Hepatocyte (in vitro differentiated cells): ENCODE measurements around the gene CYTH4. TPM values are rescaled to one million over a fixed set of nuclear protein-coding genes. Genes with fewer than 3 reads are reported as not detected.

ENCODE experiments used
- DNase-seq: peaks from one replicate; pipeline ENCODE4 v3.0.0-alpha.2; 2016; ENCODE audit warnings: low spot score
- H2AFZ ChIP-seq: fragments of 200-600 bp; sonication (generic); 2 replicates; pipeline ENCODE4 v1.6.0; 2016; ENCODE audit warnings: antibody characterized with exemption, mild to moderate bottlenecking
- H3K27ac ChIP-seq: fragments of 200-600 bp; sonication (generic); 2 replicates; pipeline ENCODE4 v1.5.1; 2016; ENCODE audit warnings: mild to moderate bottlenecking
- H3K27me3 ChIP-seq: fragments of 200-600 bp; sonication (generic); 2 replicates; pipeline ENCODE4 v1.6.1; 2016
- H3K36me3 ChIP-seq: fragments of 200-600 bp; sonication (generic); replicated peaks from 2 replicates; pipeline ENCODE4 v1.5.1; 2016; ENCODE audit warnings: low read depth; ENCODE audit not compliant: insufficient read depth
- H3K4me1 ChIP-seq: fragments of 200-600 bp; sonication (generic); 2 replicates; pipeline ENCODE4 v1.5.1; 2016; ENCODE audit warnings: mild to moderate bottlenecking, moderate library complexity; ENCODE audit not compliant: insufficient read depth
- H3K4me2 ChIP-seq: fragments of 200-600 bp; sonication (generic); 2 replicates; pipeline ENCODE4 v1.6.0; 2016
- H3K4me3 ChIP-seq: fragments of 200-600 bp; sonication (generic); 2 replicates; pipeline ENCODE4 v1.5.1; 2016; ENCODE audit warnings: mild to moderate bottlenecking
- H3K79me2 ChIP-seq: fragments of 200-600 bp; sonication (generic); 2 replicates; pipeline ENCODE4 v1.6.0; 2017; ENCODE audit warnings: mild to moderate bottlenecking
- H3K9me2 ChIP-seq: fragments of 200-600 bp; sonication (generic); replicated peaks from 2 replicates; pipeline ENCODE4 v1.6.0; 2017; ENCODE audit warnings: mild to moderate bottlenecking; ENCODE audit not compliant: insufficient read depth
- H3K9me3 ChIP-seq: fragments of 200-600 bp; sonication (generic); 2 replicates; pipeline ENCODE4 v1.5.1; 2016; ENCODE audit warnings: low read depth, mild to moderate bottlenecking
- H4K20me1 ChIP-seq: fragments of 200-600 bp; sonication (generic); 2 replicates; pipeline ENCODE4 v1.6.0; 2016; ENCODE audit warnings: mild to moderate bottlenecking; ENCODE audit not compliant: insufficient read depth, poor library complexity, severe bottlenecking
- CTCF ChIP-seq: fragments of 200-600 bp; sonication (generic); IDR thresholded peaks from 2 replicates; pipeline ENCODE4 v1.5.1; 2016; ENCODE audit warnings: antibody characterized with exemption, mild to moderate bottlenecking; ENCODE audit not compliant: poor library complexity
- EZH2 ChIP-seq: fragments of 200-600 bp; sonication (generic); IDR thresholded peaks from 2 replicates; pipeline ENCODE4 v1.6.1; 2016; ENCODE audit warnings: antibody characterized with exemption, mild to moderate bottlenecking, borderline replicate concordance
- EZH2phosphoT487 ChIP-seq: fragments of 200-600 bp; sonication (generic); IDR thresholded peaks from one replicate; pipeline ENCODE4 v1.6.1; 2018; ENCODE audit warnings: antibody characterized with exemption, mild to moderate bottlenecking, low read depth, moderate library complexity; ENCODE audit not compliant: unreplicated experiment, severe bottlenecking
- WGBS: methylation state at CpG from one replicate; pipeline ENCODE4 v1.1.6; 2016; ENCODE audit warnings: low lambda C conversion rate; ENCODE audit errors: missing lambda C conversion rate; 5-methylcytosine and 5-hydroxymethylcytosine counted together
- polyA plus RNA-seq: library from polyadenylated mRNA; unstranded; fragments of >200 nt; fragmentation: Nextera tagmentation; extraction: Ambion mirVana; gene quantifications from 2 replicates; pipeline ENCODE4 v1.2.1, GENCODE V29; 2016
- total RNA-seq: library from RNA; depleted of rRNA; stranded (reverse); fragments of >200 nt; gene quantifications from 2 replicates; pipeline ENCODE4 v1.2.3, GENCODE V29; 2014

CYTH4 gene
- total and polyA plus RNA-seq, 2 experiments from 2014 or later: 0.57 to 0.94 TPM

- H3K27me3 ChIP-seq: peaks cover 5% of the 10 kb centered on the region
- H3K27ac ChIP-seq: no peak overlapping the region
Measured at GRCh38 chr22:37279331-37280181, 2.8 kb upstream of the CYTH4 start.

GRCh38 chr22:37280718-37281117, 1.6 kb upstream of the CYTH4 start:
- Histone ChIP-seq H3K9me3 (no peaks in the 10 kb centered on the region), H3K4me1 (no peaks in the 10 kb centered on the region), H2AFZ (no peak overlapping the region), H3K27me3 (peaks cover 5% of the 10 kb centered on the region), H3K9me2 (no peaks in the 10 kb centered on the region), H4K20me1 (no peaks in the 10 kb centered on the region), H3K79me2 (no peaks in the 10 kb centered on the region), H3K27ac (no peak overlapping the region), H3K4me3 (no peak overlapping the region), H3K36me3 (no peaks in the 10 kb centered on the region), H3K4me2 (no peak overlapping the region)
- TF ChIP-seq EZH2phosphoT487: no peak
- no peak for TF ChIP-seq CTCF
- no peak for TF ChIP-seq EZH2
- no peak for DNase-seq
- WGBS: 95% methylated on average over 5 of the region's 5 CpGs

More at GRCh38 chr22:37279331-37280181, 2.8 kb upstream of the CYTH4 start:
- Histone ChIP-seq H3K4me1 (no peaks in the 10 kb centered on the region), H2AFZ (no peak overlapping the region), H4K20me1 (no peaks in the 10 kb centered on the region), H3K9me3 (no peaks in the 10 kb centered on the region), H3K4me3 (no peak overlapping the region), H3K79me2 (no peaks in the 10 kb centered on the region), H3K4me2 (no peak overlapping the region), H3K36me3 (no peaks in the 10 kb centered on the region), H3K9me2 (no peaks in the 10 kb centered on the region)
- WGBS: 80% methylated on average over 17 of the region's 17 CpGs
- no peak for DNase-seq
- TF ChIP-seq EZH2phosphoT487 (no peak), CTCF (no peak), EZH2 (no peak)

- no peaks in the 10 kb centered on the region for H3K36me3 ChIP-seq
- H4K20me1 ChIP-seq: no peaks in the 10 kb centered on the region
- H2AFZ ChIP-seq: no peak overlapping the region
- no peaks in the 10 kb centered on the region for H3K9me3 ChIP-seq
- DNase-seq: no peak
- TF ChIP-seq EZH2phosphoT487 (no peak), CTCF (no peak), EZH2 (no peak)
- WGBS: 88% methylated on average over 7 of the region's 7 CpGs
- no peak overlapping the region for H3K4me3 ChIP-seq
- no peaks in the 10 kb centered on the region for H3K9me2 ChIP-seq
- H3K4me1 ChIP-seq: no peaks in the 10 kb centered on the region
- H3K79me2 ChIP-seq: no peaks in the 10 kb centered on the region
- H3K4me2 ChIP-seq: no peak overlapping the region
- H3K27me3 ChIP-seq: peaks cover 5% of the 10 kb centered on the region
- H3K27ac ChIP-seq: no peak overlapping the region
Measured at GRCh38 chr22:37281195-37281594, 1.1 kb upstream of the CYTH4 start.
